Measurements from ENCODE around the gene EFCAB8.

EFCAB8 gene

GRCh38 chr20:32917191-32917950, 58.6 kb downstream of the EFCAB8 start:
- Histone ChIP-seq H3K9ac (ENCODE audit: low read length) (no peak overlapping the region), H3K36me3 (ENCODE audit: insufficient read depth, low read length) (no peaks in the 10 kb centered on the region), H3K79me2 (ENCODE audit: insufficient read depth, low read length) (no peaks in the 10 kb centered on the region), H3K27ac (ENCODE audit: low read depth, low read length, poor library complexity, severe bottlenecking) (no peak overlapping the region), H4K20me1 (ENCODE audit: insufficient read depth, low read length) (no peaks in the 10 kb centered on the region), H3K27me3 (ENCODE audit: insufficient read depth, low read length) (peaks cover 10% of the 10 kb centered on the region), H2AFZ (ENCODE audit: low read length) (no peak overlapping the region), H3K4me3 (ENCODE audit: low read depth, low read length, poor library complexity, severe bottlenecking) (no peak overlapping the region), H3F3A (ENCODE audit: insufficient read depth, low read length) (no peaks in the 10 kb centered on the region), H3K9me2 (ENCODE audit: low read depth, low read length) (no peaks in the 10 kb centered on the region), H3K9me3 (ENCODE audit: low read length) (peaks cover 8% of the 10 kb centered on the region), H3K4me2 (ENCODE audit: low read length) (no peak overlapping the region), H3K4me1 (ENCODE audit: insufficient read depth, low read length, severe bottlenecking) (no peaks in the 10 kb centered on the region)
- no peak for TF ChIP-seq CTCF (IDR thresholded peaks at IDR 0.05; ENCODE audit: low read length)
- no peak for TF ChIP-seq EZH2 (IDR thresholded peaks at IDR 0.05; ENCODE audit: borderline replicate concordance, low read length)

GRCh38 chr20:32918296-32918695, 59.6 kb downstream of the EFCAB8 start:
- peaks cover 10% of the 10 kb centered on the region for H3K27me3 ChIP-seq (ENCODE audit: insufficient read depth, low read length)
- H3K4me1 ChIP-seq (ENCODE audit: insufficient read depth, low read length, severe bottlenecking), result no peaks in the 10 kb centered on the region
- no peaks in the 10 kb centered on the region for H3F3A ChIP-seq (ENCODE audit: insufficient read depth, low read length)
- no peak for TF ChIP-seq EZH2 (IDR thresholded peaks at IDR 0.05; ENCODE audit: borderline replicate concordance, low read length)
- no peak overlapping the region for H3K27ac ChIP-seq (ENCODE audit: low read depth, low read length, poor library complexity, severe bottlenecking)
- no peak overlapping the region for H2AFZ ChIP-seq (ENCODE audit: low read length)
- no peaks in the 10 kb centered on the region for H3K9me2 ChIP-seq (ENCODE audit: low read depth, low read length)
- H4K20me1 ChIP-seq (ENCODE audit: insufficient read depth, low read length), result no peaks in the 10 kb centered on the region
- no peaks in the 10 kb centered on the region for H3K36me3 ChIP-seq (ENCODE audit: insufficient read depth, low read length)
- no peaks in the 10 kb centered on the region for H3K79me2 ChIP-seq (ENCODE audit: insufficient read depth, low read length)
- H3K4me3 ChIP-seq (ENCODE audit: low read depth, low read length, poor library complexity, severe bottlenecking), result no peak overlapping the region
- H3K4me2 ChIP-seq (ENCODE audit: low read length), result no peak overlapping the region
- H3K9ac ChIP-seq (ENCODE audit: low read length), result no peak overlapping the region
- H3K9me3 ChIP-seq (ENCODE audit: low read length), result peaks cover 8% of the 10 kb centered on the region

- Histone ChIP-seq H3K4me3 (ENCODE audit: low read depth, low read length, poor library complexity, severe bottlenecking) (no peak overlapping the region), H3K79me2 (ENCODE audit: insufficient read depth, low read length) (no peaks in the 10 kb centered on the region), H3K27me3 (ENCODE audit: insufficient read depth, low read length) (peaks cover 10% of the 10 kb centered on the region), H4K20me1 (ENCODE audit: insufficient read depth, low read length) (no peaks in the 10 kb centered on the region), H3K9me3 (ENCODE audit: low read length) (peaks cover 8% of the 10 kb centered on the region), H3K27ac (ENCODE audit: low read depth, low read length, poor library complexity, severe bottlenecking) (no peak overlapping the region), H3K9ac (ENCODE audit: low read length) (no peak overlapping the region), H3K4me2 (ENCODE audit: low read length) (no peak overlapping the region), H3K9me2 (ENCODE audit: low read depth, low read length) (no peaks in the 10 kb centered on the region), H2AFZ (ENCODE audit: low read length) (no peak overlapping the region), H3K36me3 (ENCODE audit: insufficient read depth, low read length) (no peaks in the 10 kb centered on the region), H3F3A (ENCODE audit: insufficient read depth, low read length) (no peaks in the 10 kb centered on the region), H3K4me1 (ENCODE audit: insufficient read depth, low read length, severe bottlenecking) (no peaks in the 10 kb centered on the region)
- TF ChIP-seq EZH2 (IDR thresholded peaks at IDR 0.05; ENCODE audit: borderline replicate concordance, low read length) (no peak), CTCF (IDR thresholded peaks at IDR 0.05; ENCODE audit: low read length) (no peak)
These were observed 60.0 kb downstream of the EFCAB8 start for GRCh38 chr20:32918751-32919150.

GRCh38 chr20:32920066-32920465, 61.3 kb downstream of the EFCAB8 start:
- TF ChIP-seq EZH2 (IDR thresholded peaks at IDR 0.05; ENCODE audit: borderline replicate concordance, low read length) (no peak), CTCF (IDR thresholded peaks at IDR 0.05; ENCODE audit: low read length) (no peak)
- Histone ChIP-seq H3K4me2 (ENCODE audit: low read length) (no peak overlapping the region), H3K9ac (ENCODE audit: low read length) (no peak overlapping the region), H4K20me1 (ENCODE audit: insufficient read depth, low read length) (no peaks in the 10 kb centered on the region), H3K9me2 (ENCODE audit: low read depth, low read length) (no peaks in the 10 kb centered on the region), H3K27me3 (ENCODE audit: insufficient read depth, low read length) (peaks cover 10% of the 10 kb centered on the region), H3K27ac (ENCODE audit: low read depth, low read length, poor library complexity, severe bottlenecking) (no peak overlapping the region), H3K9me3 (ENCODE audit: low read length) (peaks cover 7% of the 10 kb centered on the region), H3F3A (ENCODE audit: insufficient read depth, low read length) (no peaks in the 10 kb centered on the region), H3K79me2 (ENCODE audit: insufficient read depth, low read length) (no peaks in the 10 kb centered on the region), H3K4me3 (ENCODE audit: low read depth, low read length, poor library complexity, severe bottlenecking) (no peak overlapping the region), H3K36me3 (ENCODE audit: insufficient read depth, low read length) (no peaks in the 10 kb centered on the region), H3K4me1 (ENCODE audit: insufficient read depth, low read length, severe bottlenecking) (no peaks in the 10 kb centered on the region), H2AFZ (ENCODE audit: low read length) (no peak overlapping the region)
